GM21717 (cell line): Measurements from ENCODE around the gene LGI1.

Experiments used
- ATAC-seq: cut with Tn5 transposase; IDR thresholded peaks from one replicate; pipeline ENCODE4 v1.9.1; 2021; ENCODE audit warnings: mild to moderate bottlenecking, moderate library complexity; ENCODE audit not compliant: unreplicated experiment

Gene LGI1

DNA sequence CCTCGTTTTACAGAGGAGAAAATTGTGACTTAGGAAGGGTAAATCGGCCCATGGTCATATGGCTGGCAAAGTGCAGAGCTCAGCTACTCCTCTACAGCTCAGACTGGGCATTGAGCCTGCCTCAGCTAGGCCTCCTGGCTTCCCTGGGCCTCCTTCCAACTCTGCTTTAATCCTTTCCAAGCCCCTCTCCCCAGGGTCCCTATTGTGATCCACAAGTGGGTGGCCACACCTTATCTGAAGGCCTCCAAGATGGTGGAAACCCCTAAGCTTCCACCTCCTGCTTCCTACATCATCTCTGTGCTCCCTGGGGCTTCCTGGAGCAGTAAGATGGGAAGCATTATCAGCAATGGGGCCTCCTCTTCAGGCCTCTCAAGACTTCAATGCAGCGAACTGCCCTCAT lies 3.0 kb upstream of the LGI1 start:
- ATAC-seq: no peak

DNA sequence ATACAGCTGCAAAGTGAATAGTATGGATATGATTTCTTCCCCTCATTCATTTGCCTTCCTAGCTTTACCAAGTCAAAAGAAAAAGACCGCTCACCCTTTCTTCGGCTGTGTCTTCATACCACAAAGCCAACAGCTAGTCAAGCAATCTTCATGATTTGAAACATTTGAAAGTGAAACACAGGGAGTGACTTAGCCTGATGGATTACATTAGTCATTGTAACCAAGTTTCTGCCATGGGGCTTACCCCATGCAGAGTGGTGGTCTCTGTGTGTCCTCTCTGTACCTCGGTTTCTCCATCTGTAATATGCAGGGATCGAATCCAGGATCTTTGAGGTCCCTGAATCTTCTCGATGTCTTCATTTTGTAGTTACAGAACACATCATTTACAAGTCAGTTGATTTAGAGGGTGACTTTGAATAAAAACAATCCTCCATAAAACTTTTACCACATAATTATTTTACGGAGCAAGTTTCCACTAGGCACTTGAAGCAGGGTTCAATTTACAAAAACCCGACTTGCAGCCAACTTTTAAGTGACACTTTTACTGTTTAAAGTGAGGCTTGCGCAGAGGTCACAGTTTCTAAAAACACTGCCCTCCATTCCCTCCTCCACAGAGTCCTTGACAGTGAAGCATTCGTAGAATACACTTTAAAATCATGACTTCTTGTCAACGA lies 2.2 kb upstream of the LGI1 start:
- no peak for ATAC-seq

DNA sequence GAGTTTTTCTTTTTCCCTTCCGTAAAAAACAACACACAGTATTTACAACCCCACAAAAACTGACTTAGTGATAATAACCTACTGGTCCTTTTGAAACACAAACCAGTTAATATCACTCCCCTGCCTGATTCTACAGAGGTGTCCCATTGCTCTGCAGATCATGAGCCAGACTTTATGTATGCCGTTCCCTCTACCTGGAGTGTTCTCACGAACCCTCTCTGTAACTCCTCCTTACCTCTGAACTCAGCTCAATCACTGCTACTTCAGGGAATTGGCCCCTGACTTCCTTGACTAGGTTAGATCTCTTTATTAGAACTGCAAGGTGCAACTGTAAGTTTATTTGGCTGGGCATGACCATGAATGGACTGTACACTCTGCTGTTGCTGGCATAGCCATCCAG lies 1.6 kb upstream of the LGI1 start:
- no peak for ATAC-seq

DNA sequence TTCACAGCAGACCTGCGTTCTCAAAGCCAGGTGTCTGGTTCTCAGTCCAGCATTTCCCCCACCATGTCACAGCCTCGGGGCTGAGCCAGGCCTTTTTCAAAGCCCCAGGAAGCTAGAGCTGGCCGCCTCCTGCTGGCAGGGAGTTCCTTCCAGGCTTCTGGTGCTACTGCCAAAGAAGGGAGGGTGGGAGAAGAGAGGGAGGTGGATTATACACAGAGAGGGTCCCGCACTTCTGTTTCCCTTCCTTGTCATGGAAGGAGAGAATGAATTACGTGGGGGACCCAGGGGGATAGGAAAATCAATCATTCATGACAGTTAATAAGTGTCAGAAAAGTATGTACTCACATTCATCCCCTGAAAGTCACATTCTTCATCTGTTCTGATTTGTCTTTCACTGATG lies 600 bp upstream of the LGI1 start:
- ATAC-seq: no peak

DNA sequence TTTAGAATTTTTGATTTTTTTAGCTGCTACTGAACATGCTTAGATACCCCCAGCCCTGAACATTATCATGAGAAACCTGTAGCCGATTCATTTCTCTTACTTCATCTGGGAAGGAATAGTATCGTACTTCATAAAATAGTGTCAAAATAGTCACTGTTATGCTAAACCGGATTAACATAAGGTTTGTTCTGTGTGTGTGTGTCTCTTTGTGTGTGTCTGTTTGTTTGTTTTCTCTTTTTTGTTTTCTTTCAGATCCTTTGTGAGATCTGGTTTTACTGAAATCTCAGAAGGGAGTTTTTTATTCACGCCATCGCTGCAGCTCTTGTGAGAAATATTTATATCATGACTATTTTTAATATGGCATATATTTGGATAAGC lies 761 bp downstream of the LGI1 start:
- no peak for ATAC-seq

DNA sequence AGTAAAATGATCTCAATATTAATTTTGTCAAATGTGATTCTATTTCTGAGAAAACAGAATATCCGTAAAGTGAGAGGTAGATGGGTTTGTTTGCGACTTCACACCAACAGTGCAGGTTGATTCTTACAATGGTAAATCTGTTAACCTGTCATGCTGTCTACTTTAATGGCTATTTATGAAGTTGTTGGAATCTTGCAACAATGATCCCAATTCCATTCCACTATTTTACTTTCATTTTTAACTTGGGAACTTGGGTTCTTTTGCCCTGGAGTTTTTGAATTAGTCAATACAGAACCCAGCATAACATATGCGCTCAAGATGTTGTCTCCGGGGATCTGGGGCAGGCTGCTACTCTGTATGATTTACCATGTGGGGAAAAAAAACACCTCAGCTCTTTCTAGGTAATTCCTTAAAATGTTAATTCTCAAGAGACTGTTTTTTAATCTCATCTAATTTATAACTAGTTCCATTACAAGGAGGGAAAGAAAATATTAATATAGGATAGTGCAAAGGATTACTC lies 1.2 kb downstream of the LGI1 start:
- ATAC-seq: no peak

DNA sequence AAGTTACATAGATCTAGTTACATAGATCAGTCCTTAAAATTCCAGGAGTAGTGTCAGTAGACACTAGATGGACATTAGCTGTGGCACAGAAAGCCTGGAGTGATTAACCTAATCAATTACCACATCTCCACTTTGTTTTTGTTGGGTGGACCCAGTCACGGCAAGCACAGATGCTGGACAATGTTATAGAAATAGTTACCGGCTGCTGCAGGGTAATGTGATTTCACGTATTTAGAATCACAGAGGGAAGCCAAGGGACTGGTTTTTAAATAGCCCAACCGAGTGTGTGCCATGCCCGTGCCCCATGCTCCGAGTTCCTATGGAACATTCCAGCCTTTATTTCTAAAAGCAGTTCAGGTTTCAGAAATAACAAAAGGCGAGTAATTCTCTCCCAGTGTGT lies 2.8 kb downstream of the LGI1 start:
- no peak for ATAC-seq

DNA sequence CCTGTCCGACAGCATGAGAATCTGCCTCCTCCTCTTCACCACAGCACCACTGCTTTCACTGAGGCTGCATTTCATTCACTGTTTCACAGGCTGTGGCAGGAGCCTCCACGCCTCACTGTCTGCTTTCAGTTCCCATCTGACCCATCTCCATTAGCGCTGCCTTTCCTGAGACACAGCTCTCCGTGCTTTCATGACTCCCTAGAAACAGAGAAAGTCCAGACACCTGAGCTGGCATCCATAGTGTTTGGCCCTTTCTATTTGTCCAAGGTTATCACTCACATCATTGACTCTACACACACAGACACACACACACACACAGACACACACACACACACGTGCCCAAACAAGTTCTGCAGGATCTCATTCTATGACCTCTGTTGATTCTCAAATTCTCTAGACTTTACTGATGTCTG lies 5.2 kb downstream of the LGI1 start:
- ATAC-seq: peak; percentile 78

DNA sequence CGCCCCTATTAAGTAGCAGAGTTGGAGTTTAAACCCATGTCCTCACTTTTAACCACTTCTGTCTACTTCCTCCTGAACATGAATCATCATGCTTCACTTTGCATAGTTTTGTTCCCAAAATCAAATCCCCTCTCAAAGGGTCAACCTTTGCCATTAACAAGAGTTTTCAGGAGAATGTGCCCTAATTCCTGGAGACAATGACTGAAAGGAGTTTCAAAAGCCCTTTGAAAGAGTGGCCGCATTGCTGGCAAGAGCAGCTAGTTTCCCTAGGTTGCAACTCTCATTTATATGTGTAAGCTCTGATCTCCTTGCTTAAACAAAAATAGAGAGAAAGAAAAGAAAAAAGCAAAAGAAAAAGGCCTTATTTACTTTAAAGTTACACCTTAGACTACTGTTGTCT lies 9.2 kb downstream of the LGI1 start:
- ATAC-seq: no peak

DNA sequence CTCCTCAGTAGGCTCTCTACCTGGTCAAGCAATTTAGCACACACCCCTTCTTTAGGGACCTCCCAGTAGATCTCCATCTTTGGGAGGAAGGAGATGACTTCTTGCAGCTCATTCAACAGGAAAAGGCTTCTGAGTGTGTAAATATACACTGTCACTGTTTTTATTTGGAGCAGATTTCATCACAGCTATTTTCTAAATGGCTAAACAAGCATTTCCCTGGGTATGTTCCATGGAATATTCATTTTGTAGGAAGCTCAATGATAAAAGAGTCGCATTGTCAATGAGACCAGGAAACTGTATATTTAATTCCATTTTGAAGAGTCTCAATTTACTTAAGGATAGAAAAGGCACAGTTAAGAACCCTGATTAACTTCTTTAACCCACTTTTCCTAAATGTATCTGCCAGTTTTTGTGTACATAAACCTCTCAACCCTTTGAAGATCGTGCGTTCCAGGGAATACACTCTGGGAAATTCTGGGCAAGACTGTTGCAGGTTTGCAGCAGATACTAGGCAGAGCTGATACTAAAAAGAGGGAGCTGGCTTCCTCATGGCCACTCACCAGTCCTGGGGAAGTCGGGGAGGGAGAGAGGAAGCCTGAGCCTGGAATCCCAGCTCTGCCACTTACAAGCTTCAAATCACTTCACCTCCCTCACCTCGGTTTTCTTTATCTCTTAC lies 10.1 kb downstream of the LGI1 start:
- no peak for ATAC-seq

DNA sequence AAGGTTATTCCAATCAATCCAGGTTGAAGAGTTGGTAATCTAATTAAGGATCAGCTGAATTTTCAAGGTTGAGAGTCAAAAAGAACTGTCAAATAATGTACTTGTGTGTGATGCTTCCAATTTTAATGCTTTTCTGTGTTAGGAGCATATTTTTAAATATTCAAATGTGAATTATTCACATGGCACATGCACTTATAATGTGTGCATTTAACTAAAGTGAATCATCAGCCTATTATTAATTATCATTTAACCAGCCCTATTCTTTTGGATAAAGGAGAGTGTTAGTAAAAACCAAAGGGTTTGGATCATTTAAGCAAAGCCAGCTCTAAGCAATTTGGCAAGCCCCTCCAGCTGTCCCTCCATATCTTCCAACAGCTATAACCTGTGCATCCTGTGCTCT lies 11.2 kb downstream of the LGI1 start:
- no peak for ATAC-seq

DNA sequence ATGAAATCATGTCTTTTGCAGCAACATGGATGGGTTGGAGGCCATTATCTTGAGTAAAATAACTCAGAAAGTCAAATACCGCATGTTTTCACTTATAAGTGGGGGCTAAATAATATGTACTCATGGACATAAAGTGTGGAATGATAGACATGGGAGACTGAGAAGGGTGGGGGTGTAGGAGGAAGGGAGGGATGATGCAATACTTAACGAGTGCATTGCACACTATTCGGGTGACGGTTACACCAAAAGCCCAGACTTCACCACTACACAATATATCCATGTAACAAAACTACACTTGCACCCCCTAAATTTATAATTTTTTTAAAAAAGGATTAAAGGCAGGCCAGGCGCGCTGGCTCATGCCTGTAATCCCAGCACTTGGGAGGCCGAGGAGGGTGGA lies 13.6 kb downstream of the LGI1 start:
- ATAC-seq: no peak

DNA sequence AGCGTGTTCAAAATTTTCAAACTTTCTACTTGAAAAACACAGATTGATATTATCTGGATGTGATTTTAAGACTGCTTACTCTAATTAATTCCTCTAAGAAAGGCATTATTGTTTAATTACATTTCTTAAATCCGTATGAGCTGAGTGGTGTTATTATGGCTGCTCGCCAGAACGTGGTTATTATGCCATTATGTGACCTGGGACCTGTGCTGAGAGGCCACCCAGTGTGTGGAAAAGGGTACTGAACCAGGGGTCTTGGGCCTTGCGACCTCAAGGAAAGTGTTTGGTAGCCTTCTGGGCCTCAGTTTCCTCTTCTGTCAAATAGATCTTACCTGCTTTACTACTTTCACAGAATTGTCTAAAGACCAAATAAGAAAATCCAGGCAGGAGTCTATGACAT lies 15.4 kb downstream of the LGI1 start:
- no peak for ATAC-seq

DNA sequence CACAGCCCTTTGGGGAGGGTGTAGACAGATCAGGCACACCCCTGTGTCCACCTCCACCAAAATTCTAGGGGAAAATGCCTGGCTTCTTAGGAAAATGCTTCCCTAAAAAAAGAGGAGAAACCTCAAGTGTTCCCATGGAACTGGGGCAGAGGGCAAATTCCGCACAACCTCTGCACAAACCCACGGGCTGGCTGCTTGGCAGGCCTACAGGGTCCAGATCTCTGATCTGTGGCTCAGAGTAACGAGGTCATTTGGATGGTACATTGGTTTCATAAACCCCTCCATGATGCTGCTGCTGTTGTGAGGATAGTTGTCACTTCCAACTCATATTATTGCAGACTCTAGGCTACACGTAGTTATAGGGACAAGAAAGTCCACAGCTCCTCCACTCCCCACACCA lies 16.0 kb downstream of the LGI1 start:
- ATAC-seq: no peak

DNA sequence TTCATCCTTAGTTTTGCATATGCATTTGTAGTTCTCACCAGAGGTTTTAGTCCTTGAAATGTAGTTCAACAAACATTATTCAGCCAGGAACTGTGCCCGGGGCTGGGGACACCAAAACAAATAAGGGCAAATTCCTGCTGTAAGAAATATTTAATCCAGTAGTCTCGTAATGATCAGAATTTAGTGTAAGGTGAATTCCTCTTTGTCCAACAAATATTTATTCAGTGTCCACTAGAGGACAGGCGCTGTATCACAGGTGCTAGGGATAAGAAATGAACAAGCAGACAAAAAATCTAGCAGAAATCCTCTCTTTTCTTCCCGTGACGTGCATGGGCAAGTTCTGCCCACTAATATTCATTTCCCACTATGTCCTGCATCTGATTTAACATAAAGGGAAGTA lies 17.6 kb downstream of the LGI1 start:
- no peak for ATAC-seq

DNA sequence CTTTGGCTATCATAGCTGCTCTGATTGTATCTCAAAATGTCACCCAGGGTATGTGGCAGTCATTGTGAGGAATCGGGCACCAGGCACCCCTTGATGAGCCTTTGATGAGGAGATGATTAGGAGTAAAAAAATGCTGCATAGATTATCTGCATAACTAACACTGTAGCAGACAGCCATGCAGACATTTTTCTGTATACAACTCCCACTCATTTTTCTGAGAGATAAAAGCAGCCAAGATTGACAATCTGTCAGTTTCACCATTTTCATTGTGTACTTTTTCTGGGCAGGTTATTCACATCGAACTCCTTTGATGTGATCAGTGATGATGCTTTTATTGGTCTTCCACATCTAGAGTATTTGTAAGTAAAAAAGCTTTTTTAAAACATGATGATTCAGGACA lies 19.4 kb downstream of the LGI1 start:
- ATAC-seq: no peak

DNA sequence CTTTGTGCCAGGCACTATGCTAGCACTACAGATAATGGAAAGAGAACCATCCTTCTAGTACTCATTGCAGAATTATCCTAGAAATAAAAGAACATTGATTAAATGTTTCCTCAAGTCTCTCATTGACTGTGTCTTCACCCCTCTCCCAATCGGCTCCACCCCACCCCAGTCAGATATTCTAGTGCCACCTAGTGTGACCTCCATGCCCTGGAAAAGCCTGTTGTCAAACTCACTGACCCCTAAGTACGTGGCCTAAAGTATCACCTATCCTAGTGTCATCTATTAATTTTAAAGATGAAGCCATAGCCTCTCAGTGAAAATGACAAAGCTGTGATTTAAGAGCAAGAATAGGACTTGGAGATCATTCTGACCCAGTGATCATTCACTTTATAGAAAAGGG lies 26.3 kb downstream of the LGI1 start:
- no peak for ATAC-seq

DNA sequence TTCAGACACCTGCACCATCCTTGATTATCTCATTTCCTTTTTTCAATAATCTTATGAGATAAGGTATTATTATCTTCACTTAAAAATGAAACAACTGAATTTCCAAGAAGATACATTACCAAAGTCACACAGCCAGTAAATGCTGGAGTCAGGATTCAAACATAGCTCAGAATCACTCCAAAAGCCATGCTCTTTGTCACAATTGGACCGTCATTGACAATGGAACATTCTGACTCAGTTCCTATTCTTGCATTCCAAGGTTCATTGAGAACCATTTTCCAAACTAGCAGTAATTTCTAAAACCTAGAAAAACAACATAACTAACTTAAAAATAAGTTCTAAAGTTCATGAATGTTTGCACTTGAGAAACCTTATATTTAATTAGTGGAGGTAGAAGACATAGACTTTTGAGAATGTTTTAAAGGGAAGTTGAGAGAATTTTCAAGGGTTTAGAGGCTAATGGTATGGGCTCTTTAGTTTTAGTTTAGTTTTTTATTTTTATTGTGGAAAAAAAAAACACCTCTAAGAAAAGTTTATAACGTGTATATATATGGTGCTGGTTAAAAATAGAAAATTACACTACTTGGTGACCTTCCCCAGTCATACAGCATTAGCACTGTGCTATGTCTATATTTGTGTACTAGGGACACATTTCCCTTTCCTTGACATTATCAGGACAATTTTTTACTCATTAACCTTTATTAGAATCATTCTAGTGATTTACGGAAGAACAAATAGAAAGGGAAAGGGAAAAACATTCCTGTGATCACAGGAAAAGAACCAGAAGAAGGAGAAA lies 30.9 kb downstream of the LGI1 start:
- no peak for ATAC-seq

DNA sequence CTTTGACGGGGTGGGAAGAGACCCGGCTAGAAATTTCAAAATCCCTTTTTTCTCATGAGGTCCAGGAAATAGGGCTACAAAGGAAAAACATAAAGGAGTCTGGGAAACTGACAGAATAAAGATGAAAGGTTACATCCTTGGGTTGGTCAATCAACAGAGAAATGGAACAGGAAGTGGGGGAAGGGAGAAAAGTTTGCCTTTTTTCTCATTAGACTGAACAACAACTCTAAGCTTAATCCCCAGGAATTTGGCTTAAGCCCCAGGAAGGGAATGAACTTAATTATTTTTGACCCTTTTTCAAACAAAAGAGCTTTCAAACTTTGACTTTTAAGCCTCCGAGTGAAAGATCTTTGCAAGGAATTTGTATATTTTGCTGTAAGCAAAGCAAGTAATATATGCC lies 32.7 kb downstream of the LGI1 start:
- ATAC-seq: no peak

DNA sequence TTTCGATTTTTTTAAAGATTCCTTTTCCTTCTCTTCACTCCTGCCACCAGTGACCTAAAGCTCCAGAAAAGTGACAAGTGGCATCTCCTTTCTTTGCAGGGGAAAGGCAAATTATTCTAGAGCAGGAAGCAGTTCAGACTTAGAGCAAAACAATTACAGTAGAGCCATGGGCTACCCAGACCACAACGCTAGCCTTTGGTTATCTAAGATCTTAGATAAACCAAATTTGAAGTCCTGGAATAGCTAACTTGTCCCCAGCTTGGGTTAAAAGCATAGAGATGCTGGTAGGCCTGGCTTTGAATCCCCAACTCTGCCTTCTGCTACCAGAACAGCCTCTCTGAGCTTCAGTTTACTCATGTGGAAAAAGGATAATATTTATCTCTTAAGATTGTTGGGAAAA lies 38.4 kb downstream of the LGI1 start:
- no peak for ATAC-seq

DNA sequence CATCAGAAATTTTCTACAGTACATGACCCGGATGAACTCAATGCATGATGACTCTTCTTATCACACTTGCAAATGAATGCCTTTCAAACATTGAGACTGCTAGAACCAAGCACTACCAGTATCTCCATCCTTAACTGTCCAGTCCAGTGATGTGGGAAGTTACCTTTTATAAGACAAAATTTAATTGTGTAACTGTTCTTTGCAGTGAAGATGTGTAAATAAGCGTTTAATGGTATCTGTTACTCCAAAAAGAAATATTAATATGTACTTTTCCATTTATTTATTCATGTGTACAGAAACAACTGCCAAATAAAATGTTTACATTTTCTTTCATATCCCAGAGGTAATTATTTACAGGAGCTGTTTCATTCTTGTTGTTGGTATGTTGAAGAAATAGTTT lies 40.1 kb downstream of the LGI1 start:
- no peak for ATAC-seq

DNA sequence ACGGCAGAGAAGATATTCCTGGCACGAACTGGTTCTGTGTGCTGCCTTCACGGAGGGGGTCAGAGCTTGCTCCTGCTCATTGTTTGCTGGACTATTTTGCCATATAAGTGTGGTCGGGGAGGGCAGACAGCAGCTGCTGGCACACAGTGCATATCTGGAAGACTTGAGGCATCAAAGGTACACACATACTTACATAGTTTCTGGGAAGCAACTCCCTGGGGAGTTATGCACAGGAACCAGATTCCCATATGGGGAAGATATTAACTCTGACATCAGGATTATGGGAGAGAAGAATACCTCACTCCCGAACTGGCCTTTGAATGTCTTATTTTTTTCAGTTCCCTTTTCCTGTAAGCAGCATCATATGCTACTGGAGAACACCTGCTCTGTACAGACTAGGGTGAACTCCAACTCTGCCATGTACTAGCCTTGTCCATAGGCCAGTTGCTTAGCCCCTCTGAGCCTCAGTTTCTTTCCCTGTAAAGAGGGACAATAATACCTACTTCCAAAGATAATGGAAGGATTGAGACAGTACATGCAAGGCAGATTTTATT lies 41.5 kb downstream of the LGI1 start:
- no peak for ATAC-seq
